ENCODE results near the gene GRM4.

DNA sequence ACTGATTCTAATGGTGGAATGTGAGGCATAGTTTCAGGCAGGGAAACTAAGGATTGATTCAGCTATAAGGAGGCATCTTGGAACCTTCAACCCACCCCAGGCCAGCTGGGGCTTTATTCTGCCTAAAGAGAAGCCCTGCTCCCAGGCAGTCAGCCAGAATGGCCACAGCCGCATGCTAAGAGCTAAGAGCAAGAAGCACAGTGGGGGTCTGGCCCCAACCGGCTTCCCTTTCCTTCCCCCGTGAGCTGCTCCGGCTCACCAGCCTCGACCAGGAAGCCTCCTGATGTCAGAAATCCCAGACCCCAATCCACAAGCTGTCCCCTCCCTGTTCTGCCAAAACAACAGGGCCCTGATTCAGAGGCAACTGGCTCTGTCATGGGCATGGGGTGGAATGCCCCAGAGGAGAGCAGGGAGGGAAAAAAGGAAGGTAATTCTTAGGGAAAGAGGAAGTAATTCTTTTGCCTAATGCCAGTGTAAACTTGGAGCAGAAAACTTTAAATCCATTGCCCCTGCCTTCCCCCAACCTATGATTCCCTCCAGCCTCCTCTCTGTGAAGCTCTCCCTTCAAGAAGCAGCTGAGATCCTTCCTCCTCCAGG lies 6.9 kb downstream of the GRM4 start:
- no peak for TF ChIP-seq SIN3A (IDR thresholded peaks at IDR 0.05; ENCODE audit: low read depth, low read length)
- no peak for TF ChIP-seq POLR2A (IDR thresholded peaks at IDR 0.05; ENCODE audit: low read depth, low read length)
- no peak for TF ChIP-seq MXI1 (IDR thresholded peaks at IDR 0.05; ENCODE audit: low read depth, low read length)
- no peak for TF ChIP-seq FOXM1 (IDR thresholded peaks at IDR 0.05; ENCODE audit: low read depth, low read length)
- TF ChIP-seq, protein P1, sequence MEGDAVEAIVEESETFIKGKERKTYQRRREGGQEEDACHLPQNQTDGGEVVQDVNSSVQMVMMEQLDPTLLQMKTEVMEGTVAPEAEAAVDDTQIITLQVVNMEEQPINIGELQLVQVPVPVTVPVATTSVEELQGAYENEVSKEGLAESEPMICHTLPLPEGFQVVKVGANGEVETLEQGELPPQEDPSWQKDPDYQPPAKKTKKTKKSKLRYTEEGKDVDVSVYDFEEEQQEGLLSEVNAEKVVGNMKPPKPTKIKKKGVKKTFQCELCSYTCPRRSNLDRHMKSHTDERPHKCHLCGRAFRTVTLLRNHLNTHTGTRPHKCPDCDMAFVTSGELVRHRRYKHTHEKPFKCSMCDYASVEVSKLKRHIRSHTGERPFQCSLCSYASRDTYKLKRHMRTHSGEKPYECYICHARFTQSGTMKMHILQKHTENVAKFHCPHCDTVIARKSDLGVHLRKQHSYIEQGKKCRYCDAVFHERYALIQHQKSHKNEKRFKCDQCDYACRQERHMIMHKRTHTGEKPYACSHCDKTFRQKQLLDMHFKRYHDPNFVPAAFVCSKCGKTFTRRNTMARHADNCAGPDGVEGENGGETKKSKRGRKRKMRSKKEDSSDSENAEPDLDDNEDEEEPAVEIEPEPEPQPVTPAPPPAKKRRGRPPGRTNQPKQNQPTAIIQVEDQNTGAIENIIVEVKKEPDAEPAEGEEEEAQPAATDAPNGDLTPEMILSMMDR (IDR thresholded peaks at IDR 0.05 in 2 of 3, conservative IDR thresholded peaks at IDR 0.05 in 1 of 3; ENCODE audit: control insufficient read depth in 2 of 3, extremely low read depth in 1 of 3, insufficient read depth in 1 of 3, low read depth in 3 of 3, low read length in 3 of 3), result no peak
- TF ChIP-seq MEF2A (IDR thresholded peaks at IDR 0.05; ENCODE audit: insufficient read depth, low read depth, low read length), result no peak
- no peak for TF ChIP-seq GABPA (IDR thresholded peaks at IDR 0.05; ENCODE audit: low read depth)

All from GM12878 (cell line).